Natural killer cell (primary cell): ENCODE data around the gene NEAT1. TPM values are rescaled to one million over a fixed set of nuclear protein-coding genes. Genes with fewer than 3 reads are reported as not detected.

ENCODE experiments used
- ATAC-seq, 3 donors: fragments of 150-1000 bp in 2 of 3; fragments of 200-7000 bp in 1 of 3; cut with Tn5 transposase; 1 replicate in 1 of 3; 2 replicates in 2 of 3; pipeline ENCODE4 v1.10.0; 2021; ENCODE audit warnings: mild to moderate bottlenecking in 2 of 3, moderate library complexity in 2 of 3
- DNase-seq, 2 donors: peaks; one replicate each; pipeline versions ENCODE4 v3.0.0 to v3.0.0-alpha.2; 2013 to 2021; ENCODE audit warnings: mixed read lengths in 1 of 2
- H3K27ac ChIP-seq: one replicate; pipeline ENCODE4 v1.5.1; 2013; ENCODE audit warnings: mild to moderate bottlenecking, low read length
- H3K27me3 ChIP-seq: one replicate; pipeline ENCODE4 v1.6.1; 2013; ENCODE audit warnings: low read length; ENCODE audit not compliant: control insufficient read depth, insufficient read depth
- H3K36me3 ChIP-seq: one replicate; pipeline ENCODE4 v1.6.1; 2013; ENCODE audit warnings: low read length; ENCODE audit not compliant: control insufficient read depth, insufficient read depth
- H3K4me1 ChIP-seq: one replicate; pipeline ENCODE4 v1.6.1; 2013; ENCODE audit warnings: low read length; ENCODE audit not compliant: control insufficient read depth, insufficient read depth
- H3K4me3 ChIP-seq: one replicate; pipeline ENCODE4 v1.5.1; 2013; ENCODE audit warnings: low read length
- H3K9me3 ChIP-seq: one replicate; pipeline ENCODE4 v1.6.1; 2013; ENCODE audit warnings: low read length; ENCODE audit not compliant: control insufficient read depth, insufficient read depth
- H3K27ac Mint-ChIP-seq, 2 donors: one replicate each; pipeline ENCODE4 v1.8.0; 2022; ENCODE audit warnings: mild to moderate bottlenecking in 2 of 2, mixed read lengths in 2 of 2, moderate library complexity in 1 of 2
- H3K27me3 Mint-ChIP-seq, 2 donors: one replicate each; pipeline ENCODE4 v1.8.0; 2022; ENCODE audit warnings: low read depth in 2 of 2, mixed read lengths in 2 of 2
- H3K36me3 Mint-ChIP-seq: one replicate; pipeline ENCODE4 v1.8.0; 2022; ENCODE audit warnings: mixed read lengths
- H3K4me1 Mint-ChIP-seq, 2 donors: one replicate each; pipeline ENCODE4 v1.8.0; 2022; ENCODE audit warnings: mixed read lengths in 2 of 2
- H3K4me3 Mint-ChIP-seq: one replicate; pipeline ENCODE4 v1.8.0; 2022; ENCODE audit warnings: mild to moderate bottlenecking, moderate library complexity, mixed read lengths
- H3K9me3 Mint-ChIP-seq, 2 donors: one replicate each; pipeline ENCODE4 v1.8.0; 2022; ENCODE audit warnings: mixed read lengths in 2 of 2
- WGBS: methylation state at CpG from one replicate; pipeline ENCODE4 v1.1.7; 2013; ENCODE audit warnings: missing lambda C conversion rate; ENCODE audit not compliant: insufficient coverage; 5-methylcytosine and 5-hydroxymethylcytosine counted together
- intact Hi-C: fragments of 100-400 bp; cut with micrococcal nuclease; formaldehyde crosslinking; loops from one replicate; pipeline ENCODE4 v1.14.2; 2022
- total RNA-seq, 4 donors: library from RNA; stranded (reverse); fragments of 120-200 nt in 1 of 4; gene quantifications; one replicate each; pipeline versions ENCODE4 v1.2.3 to v1.2.4, GENCODE V29; 2013 to 2022
- TF ChIP-seq, protein P1 (sequence below): fragments of 200-600 bp; IDR thresholded peaks from one replicate; pipeline ENCODE4 v1.8.0; 2022; ENCODE audit warnings: antibody characterized with exemption

Gene NEAT1
- total RNA-seq, 3 donors from 2014 or later (not counting 1 experiment from before 2014, with no cell fraction given) = 1,031 to 1,768 (median 1,493) TPM

DNA sequence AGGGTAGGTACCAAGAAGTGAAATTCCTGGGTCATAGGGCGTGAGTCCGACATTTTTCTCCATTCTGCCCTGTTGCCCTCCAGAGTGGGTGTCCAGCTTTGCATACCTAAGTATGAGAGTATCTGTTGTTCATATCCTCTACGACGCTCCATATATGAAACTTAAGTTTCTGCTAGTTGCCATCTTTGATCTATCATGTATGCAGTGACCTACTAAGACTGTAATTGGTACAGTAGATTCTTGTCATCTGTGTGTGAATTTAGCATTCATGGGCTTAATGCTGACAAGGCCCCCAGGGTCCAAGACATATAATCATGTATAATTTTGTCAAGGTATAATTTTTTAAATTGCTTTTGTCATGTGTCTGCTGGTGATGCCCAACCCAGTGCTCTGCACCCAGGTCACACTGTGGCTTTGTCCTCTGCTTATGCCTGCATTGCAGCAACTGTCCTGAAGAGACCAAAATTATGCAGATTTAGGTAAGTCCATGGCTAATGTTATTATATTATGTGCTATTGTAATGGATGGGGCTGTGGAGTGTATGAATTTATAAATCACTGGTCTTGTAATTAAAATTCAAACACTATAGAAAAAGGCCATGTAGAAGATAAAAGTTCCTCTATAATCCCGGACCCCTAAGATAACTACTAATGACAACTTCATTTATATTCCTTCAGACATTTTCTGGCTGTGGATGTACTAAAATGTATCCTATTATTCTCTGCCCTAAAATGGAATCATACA lies 12.2 kb downstream of the NEAT1 start:
- intact Hi-C loops = no loop called here
- DNase-seq (no peak), ATAC-seq (no peak)
- Mint-ChIP-seq H3K4me1 (peaks cover 82 to 85% of the 10 kb centered on the region in 2 donors), H3K9me3 (no peaks in the 10 kb centered on the region), H3K27ac (peak overlapping the region; percentile 66 to 98), H3K36me3 (no peaks in the 10 kb centered on the region), H3K4me3 (peak overlapping the region; percentile 7), H3K27me3 (no peaks in the 10 kb centered on the region)
- 86% methylated on average over 4 of the region's 5 CpGs for WGBS
- Histone ChIP-seq H3K4me3 (no peak overlapping the region), H3K36me3 (peaks cover 53% of the 10 kb centered on the region), H3K27ac (no peak overlapping the region), H3K4me1 (peaks cover 28% of the 10 kb centered on the region), H3K9me3 (no peaks in the 10 kb centered on the region), H3K27me3 (no peaks in the 10 kb centered on the region)
- TF ChIP-seq, protein P1, sequence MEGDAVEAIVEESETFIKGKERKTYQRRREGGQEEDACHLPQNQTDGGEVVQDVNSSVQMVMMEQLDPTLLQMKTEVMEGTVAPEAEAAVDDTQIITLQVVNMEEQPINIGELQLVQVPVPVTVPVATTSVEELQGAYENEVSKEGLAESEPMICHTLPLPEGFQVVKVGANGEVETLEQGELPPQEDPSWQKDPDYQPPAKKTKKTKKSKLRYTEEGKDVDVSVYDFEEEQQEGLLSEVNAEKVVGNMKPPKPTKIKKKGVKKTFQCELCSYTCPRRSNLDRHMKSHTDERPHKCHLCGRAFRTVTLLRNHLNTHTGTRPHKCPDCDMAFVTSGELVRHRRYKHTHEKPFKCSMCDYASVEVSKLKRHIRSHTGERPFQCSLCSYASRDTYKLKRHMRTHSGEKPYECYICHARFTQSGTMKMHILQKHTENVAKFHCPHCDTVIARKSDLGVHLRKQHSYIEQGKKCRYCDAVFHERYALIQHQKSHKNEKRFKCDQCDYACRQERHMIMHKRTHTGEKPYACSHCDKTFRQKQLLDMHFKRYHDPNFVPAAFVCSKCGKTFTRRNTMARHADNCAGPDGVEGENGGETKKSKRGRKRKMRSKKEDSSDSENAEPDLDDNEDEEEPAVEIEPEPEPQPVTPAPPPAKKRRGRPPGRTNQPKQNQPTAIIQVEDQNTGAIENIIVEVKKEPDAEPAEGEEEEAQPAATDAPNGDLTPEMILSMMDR = no peak

DNA sequence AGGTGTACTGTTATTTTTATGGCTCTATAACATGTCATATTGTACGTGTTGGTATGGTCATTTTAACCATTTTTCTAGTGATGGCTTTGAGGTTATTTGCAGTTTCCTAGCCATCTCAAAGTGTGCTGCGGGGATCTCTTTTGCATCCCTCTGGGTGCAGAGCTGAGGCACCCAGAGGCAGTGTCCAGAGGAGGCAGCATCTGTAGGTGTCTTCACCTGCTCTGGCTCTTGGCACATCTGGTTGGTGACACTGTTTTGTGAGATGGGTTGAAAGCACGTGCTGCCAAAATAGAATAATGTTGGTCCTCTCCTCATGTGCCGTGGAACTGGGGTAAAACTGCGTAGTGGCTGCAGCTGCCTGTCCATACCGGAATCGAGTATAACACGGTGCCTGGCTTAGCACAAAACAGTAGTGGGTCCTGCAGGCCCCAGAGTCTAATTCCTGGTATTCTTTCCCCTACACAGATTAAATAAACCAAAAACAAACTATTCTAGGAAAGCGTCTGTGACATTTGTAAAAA lies 12.9 kb downstream of the NEAT1 start:
- Histone ChIP-seq H3K4me3 (no peak overlapping the region), H3K4me1 (peaks cover 27% of the 10 kb centered on the region), H3K27me3 (no peaks in the 10 kb centered on the region), H3K27ac (no peak overlapping the region), H3K36me3 (peaks cover 53% of the 10 kb centered on the region), H3K9me3 (no peaks in the 10 kb centered on the region)
- H3K9me3 Mint-ChIP-seq = no peaks in the 10 kb centered on the region
- H3K4me1 Mint-ChIP-seq = peaks cover 81 to 84% of the 10 kb centered on the region in 2 donors
- ATAC-seq = no peak
- DNase-seq = no peak
- no peak overlapping the region for H3K4me3 Mint-ChIP-seq
- TF ChIP-seq, protein P1 = no peak
- no peaks in the 10 kb centered on the region for H3K36me3 Mint-ChIP-seq
- 93% methylated on average over 8 of the region's 9 CpGs for WGBS
- no peaks in the 10 kb centered on the region for H3K27me3 Mint-ChIP-seq
- intact Hi-C loops = no loop called here
- peak overlapping the region; percentile 66 to 98 for H3K27ac Mint-ChIP-seq

DNA sequence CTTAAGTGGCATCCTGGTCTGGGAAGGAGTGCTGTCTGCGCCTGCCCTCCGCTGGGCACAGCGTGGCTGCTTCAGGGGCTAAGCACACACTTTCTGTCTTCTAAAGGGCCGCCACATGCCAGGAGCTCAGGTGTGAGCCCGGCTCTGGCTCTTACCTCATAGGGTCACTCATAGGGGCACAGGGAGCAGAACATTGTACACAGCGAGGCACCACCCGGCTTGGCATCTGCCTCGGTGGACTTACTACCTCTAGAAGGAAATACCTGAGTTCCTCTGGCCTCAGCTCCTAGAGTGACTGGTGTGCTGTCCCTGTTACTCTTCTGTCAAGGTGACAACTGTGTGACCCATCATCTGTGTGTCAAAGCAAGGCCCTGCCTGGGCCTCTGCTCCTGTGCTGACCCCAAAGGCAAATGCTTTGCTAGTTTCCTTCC lies 13.4 kb downstream of the NEAT1 start:
- Mint-ChIP-seq H3K27me3 (no peaks in the 10 kb centered on the region), H3K27ac (peak overlapping the region; percentile 66 to 98), H3K4me1 (peaks cover 80 to 84% of the 10 kb centered on the region in 2 donors), H3K36me3 (no peaks in the 10 kb centered on the region), H3K4me3 (peak overlapping the region; percentile 31), H3K9me3 (no peaks in the 10 kb centered on the region)
- 91% methylated on average over 8 of the region's 8 CpGs for WGBS
- H3K9me3 ChIP-seq = no peaks in the 10 kb centered on the region
- H3K36me3 ChIP-seq = peaks cover 53% of the 10 kb centered on the region
- DNase-seq = no peak
- H3K27ac ChIP-seq = no peak overlapping the region
- no peaks in the 10 kb centered on the region for H3K27me3 ChIP-seq
- no peak overlapping the region for H3K4me3 ChIP-seq
- intact Hi-C loops = no loop called here
- peaks cover 30% of the 10 kb centered on the region for H3K4me1 ChIP-seq
- TF ChIP-seq, protein P1 = no peak
- no peak for ATAC-seq
